Embryonic facial prominence (tissue), 1 donor: ENCODE data around the gene ATRNL1.

Experiments
- DNase-seq: peaks from one replicate; pipeline ENCODE4 v3.0.0-alpha.2; 2016; ENCODE audit errors: extremely low spot score

Gene ATRNL1

DNA sequence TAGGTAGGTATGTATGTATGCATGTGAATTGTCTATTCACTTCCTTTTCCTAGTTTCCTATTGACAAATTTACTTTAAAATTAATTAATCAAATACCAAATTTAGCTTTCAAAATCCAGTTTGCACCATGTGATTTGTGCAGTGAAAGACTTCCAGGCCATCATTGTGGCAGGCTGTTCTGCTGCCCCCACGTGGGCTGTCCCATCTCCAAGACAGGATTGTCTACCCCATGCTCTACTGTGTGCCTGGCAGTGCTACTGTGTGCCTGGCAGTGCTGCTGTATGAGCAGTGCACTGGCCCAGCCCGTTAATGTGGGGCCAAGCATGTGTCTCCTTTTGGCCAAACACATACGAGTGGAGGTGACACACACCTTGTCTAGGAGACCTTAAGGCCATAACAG lies 805.1 kb downstream of the ATRNL1 start:
- no peak for DNase-seq

DNA sequence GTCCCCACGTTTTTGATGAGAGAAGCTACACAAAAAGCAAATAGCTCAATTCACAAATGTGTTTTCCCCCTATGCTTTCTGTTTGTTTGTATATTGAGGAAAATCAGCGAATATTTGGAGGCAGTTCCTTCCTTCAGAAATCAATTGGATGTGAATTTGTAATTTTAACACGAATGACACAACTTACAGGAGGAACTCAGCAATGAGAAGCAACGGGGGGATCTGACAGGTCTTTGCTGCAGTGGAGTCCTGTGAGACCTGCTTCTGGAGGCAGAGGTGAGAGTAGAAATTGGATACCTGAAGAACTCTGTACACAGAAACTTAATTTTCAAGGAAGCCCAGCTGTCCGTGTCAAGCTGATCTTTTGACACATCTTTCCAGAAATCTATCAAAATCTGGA lies 809.4 kb downstream of the ATRNL1 start:
- no peak for DNase-seq

DNA sequence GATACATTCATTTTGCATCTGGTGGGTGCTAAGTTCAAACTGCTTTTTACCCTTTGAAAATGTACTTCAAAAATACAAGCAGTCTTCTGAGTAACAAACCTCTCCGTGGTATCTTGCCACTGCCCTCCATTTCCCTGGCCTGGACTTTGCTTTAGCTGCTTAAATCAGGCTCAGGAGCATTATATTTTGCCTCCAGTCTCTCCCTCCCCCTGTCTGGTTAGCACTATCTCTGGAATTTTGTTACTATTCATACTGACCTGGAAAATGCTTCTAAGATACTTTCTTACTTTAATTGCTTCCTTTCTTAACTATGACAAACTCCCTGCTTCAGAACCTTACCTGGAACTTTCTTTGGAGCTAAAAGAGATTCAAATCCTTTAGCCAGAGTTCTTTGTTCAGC lies 810.0 kb downstream of the ATRNL1 start:
- DNase-seq: no peak

DNA sequence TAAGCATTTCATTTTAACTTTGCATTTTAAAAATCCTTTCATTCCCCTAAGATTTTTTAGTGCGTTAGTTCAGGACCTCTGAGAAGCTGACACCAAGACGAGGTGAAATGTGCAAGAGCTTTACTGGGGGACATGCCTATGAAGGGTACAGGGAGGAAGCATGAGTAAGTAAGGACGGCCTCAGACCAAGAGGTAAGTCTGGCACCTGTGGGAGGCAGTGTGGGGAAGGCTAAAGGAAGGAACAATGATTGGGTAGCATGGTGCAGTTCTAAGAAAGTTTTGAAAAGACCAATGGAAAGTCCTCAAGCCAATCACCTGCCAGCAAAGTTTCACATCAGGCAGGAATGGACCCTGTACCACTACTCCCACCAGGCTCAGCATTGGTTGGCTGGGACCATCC lies 810.7 kb downstream of the ATRNL1 start:
- DNase-seq: no peak

DNA sequence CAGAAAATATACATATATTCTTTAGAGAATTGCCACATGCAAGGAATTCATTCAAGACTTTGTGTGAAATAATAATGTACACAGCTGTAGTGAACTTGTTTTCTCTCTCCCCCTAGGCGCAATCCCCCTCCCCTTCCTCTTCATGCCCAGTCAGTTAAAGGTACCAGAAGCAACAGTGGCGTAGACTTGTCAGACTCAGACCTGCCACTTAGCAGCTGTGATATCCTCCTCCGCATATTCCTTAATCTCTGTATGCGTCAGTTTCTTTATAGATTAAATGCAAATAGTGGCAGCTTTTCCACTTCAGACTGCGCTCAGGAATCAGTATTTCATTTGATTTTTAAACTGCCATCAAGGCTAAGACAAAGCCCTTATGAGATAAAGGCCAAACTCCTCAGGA lies 815.9 kb downstream of the ATRNL1 start:
- DNase-seq: no peak

DNA sequence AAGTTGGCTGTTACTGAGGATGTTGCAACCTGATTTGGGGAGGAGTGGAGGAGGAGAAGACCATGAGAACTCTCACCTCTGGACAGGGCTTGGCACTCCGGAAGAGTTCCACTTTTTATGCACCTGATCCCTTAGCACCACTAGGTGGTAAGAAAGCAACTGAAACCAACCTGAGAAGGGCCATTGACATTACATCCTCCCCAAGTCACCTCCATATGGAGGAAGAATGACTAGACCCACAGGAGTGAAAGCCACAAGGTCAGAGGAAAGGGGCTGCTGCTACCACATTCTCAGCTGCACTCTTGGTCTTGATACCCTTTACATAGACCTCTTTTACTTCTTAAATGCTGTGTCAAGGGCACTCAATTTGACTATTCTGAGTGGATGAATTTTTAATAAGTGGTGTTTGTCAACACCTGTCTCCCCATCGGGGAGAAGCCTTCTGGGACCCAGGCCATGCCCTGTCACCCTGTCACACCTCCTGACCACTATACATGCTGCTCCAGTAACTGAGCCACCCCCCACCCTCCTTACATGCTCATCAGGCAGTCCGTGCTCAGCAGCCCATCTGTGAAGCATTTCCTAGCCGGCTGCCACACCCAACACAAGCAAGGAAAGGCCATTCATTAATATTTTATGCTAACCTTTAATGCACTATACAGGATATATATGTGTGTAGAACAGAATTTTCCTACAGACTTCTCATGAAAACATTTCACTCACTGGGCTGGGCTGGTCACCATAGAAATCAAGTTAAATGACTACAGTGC lies 817.0 kb downstream of the ATRNL1 start:
- DNase-seq: no peak

DNA sequence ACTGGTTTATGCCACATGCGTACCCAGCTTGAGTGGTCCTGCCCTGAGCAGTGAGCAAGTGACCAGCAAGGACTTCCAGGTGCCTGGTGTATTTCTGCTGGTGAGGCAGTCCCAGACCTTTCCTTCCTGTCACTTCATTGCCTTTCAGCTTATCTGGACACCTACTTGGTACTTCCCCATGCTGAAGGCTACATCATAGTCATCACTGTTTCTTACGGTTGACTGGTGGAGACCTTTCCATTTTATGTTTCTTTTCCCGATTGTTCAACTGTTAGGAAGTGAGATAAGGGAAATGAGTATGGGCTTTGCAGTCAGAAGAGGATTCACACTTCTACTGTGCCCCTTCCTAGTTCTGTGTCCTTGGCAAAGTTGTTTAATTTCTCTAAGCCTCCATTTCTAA lies 821.3 kb downstream of the ATRNL1 start:
- DNase-seq: no peak

DNA sequence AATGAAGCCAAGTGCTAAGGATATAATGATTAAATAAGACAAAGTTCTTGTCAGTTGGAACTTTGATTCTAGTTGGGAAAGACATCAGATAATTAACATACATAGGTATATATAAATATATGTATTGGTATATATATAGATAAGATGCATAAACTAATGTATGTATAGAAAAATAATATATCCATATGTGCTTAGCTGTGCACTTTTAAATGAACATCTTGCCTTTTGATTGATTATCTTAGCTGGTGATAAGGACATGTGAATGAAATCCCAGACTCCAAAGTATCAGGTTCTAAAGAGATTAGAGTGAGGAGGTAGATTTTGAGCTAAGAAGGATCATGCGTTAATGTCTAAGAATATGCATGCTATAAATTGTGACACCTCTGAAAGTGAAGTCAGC lies 822.3 kb downstream of the ATRNL1 start:
- no peak for DNase-seq

DNA sequence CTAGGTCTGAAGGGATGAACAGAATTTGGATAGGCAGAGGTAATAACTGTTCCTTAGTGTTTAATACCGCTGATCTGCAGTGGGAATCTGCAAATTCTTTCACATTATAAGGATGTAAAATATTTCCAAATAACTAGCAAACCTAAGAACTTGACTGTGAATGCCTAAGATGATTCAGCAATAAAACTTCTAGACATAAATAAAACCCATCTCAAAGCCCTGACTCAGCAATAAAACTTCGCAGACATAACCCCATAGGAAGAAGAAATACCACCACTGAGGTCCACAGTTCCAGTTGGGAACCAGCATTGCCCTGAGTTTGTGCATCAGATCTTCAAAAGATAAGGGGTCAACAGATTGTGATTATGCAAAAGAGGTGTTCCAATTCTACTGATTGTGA lies 825.6 kb downstream of the ATRNL1 start:
- no peak for DNase-seq

DNA sequence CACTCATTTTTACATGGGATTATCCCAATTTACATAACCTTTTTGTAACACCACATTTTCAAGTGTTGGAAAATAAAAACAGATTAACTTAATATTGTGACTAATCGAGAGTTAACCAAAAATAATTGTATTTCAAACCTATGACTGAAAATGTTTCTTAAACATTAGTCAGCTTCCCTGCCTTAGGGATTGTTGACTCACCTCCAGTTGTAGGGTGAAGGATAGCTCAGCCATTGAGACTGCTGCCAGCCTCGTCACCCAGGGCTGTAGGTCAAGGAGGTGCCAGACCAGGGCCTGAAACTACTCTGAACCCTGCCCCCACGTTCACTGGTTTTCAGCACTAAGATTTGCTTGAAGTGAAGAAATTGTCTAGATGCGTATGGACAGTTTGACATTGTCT lies 828.6 kb downstream of the ATRNL1 start:
- no peak for DNase-seq

DNA sequence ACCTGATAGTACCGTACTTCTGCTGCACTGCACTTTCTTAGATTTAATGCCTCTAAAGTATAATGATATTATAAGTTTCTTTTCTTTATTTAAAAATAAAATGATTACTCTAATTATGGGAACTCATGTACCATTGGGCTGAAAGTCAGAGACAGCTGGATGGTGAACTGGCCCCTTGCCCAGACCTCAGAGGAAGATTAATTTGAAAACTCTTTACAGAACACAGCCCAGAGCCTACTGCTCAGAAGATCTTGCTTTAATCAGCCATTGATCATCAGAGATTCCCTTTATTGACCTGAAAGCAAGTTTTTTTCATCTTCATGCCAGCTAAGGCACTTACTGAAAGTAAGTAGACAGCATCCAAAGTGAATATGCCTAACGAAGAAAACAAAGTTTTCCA lies 838.1 kb downstream of the ATRNL1 start:
- DNase-seq: no peak

DNA sequence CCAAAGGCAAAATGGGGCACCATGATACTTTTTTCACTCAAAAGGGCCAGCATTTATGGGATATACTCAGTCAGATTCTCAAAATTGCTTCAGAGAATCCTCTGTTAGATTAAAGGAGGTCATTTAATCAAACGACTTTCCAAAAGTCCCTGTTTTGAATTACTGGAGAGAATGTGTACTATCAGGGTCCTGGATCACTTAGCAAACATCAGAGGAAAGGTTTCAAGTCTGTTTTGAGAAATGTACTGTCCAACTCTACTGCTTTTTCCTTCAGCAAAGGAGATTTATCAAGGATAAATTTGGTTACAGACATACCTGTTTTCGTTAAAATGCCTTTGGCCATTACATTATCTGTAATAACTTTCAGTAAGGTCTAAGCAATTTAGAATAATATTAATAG lies 838.9 kb downstream of the ATRNL1 start:
- DNase-seq: no peak

DNA sequence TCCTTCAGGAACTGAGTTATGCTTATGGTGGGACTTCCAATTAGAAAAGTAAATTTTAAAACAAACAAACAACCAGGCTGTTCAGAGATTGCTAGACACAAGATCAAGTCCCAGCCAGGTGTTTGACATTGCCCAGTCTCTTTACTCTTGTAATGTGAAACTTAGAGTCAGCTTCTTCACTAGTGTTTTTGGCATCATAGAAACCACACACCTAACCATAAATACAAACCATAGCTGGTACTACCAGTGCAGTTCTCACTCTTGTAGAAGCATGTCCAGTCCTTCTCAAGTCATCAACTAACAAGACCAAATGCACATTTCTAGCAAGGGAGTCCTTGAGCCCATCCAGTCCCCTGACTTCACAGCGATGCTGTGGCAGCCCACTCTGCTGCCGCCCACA lies 839.9 kb downstream of the ATRNL1 start:
- DNase-seq: no peak

DNA sequence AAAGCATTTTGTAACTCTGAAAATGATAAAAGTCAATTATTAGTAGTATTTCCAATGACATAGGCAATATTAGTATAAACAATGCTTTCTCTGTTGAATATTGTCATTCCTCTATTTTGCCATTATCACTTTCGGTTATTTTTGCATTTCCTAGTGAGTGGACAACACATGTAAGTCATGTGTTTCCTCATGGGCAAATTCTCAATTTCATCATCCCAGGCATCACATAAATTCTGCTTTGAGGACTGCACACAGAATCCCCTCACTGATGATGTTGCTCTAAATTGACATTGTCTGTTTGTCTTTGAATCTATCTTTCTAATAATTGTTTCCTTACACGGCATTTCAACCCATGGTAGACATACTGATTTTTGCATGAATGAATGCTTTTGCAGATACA lies 842.6 kb downstream of the ATRNL1 start:
- DNase-seq: no peak

DNA sequence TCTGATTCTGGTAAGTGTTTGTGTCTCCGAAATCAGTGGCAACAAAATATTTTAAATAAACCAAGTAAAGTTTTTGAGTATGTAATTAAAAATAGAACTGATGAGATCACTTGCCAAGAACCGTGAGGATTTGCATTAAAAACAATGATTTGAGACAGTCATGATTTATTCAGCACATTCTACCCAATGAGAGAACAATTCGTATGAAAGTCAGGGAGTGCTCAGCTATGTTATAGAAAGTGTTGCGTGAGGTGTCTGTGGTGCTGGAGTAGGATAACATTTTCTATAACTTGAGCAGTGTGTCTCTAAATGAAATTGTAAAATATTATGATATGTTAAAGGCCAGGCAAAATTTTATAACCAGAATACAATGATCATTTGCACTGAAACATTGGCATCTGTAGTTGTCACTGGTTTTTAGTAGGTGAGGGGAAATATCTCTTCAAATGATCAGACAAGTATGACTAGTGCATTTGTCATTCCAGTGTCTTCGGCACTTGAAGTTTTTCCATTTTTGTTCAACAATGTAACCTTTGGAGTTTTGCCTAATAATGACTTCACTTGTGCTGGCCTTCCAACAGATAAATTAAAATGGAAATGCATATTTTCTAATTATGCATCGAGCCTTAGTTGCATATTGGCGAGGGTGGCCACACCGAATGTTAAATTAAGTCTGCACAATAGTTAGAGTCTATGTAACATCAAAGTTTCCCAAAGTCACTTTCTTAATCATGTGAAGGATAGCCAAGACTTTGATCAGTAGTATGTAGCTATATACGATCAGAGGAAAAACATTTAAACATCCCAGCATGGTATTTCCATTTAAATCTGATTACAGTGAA lies 844.0 kb downstream of the ATRNL1 start:
- no peak for DNase-seq

DNA sequence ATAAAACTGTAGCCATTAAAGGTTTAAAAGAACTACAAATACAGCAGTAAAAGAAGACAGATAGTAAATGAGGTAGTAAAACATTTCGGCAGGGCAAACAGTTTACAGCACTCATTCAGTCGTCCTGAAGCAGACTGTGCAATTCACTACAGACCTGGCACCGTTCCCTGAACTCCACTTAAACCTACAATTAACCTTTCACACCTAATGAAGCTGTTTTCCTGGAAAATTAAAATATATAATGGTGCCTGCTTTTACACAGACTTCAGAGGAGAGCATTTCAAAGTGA lies 844.5 kb downstream of the ATRNL1 start:
- DNase-seq: no peak

DNA sequence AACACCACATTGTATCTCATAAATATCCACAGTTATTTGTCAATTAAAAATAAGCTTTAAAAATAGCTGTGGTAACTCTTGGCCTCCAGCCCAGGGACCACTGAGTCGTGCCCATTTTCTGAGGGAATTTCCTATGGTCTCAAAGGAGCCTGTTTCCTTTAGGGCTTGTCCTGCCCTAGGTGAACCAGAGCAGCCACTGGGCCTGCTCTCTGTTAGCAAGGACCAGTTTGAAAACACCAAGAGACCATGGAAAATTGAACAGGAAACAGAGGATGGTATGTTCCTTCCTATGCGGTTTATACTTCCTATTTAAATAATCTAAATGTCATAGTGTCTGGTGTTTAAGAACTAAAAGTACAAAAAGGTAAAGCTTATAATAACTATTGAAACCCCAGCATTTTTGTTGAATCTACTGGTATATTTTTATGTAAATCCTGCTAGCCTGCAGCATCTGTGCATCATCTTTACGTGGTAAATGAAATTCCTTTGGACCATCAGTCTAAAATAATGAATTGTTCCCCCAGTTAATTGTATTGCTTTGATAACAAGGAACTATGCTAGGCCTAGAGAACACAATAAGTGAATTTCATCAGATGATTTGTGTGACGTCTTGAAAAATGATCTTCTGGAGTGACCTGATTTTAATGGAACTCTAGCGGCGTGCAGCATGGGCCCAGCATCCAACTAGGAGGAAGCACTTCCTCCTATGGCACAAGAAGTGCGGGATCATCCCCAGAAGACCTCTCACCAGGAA lies 846.1 kb downstream of the ATRNL1 start:
- no peak for DNase-seq

DNA sequence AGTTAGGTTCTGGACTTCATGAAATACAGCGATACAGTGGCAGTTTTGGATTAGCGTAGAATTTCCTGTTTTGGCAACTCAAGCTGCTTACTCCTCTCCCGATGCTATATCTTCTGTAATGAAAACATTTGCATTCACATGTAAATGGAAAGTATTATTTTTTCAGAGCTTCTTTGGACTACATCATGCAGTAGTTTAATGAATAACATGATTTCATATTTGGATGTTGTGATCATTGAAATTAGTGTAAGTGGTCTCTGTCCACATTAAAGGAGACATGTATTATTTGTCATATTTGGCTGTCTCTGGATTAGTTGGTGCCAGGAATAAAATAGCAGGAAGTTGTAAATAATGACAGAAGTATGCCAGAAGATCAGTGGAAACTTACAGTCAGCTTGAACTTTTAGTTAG lies 848.2 kb downstream of the ATRNL1 start:
- DNase-seq: no peak

DNA sequence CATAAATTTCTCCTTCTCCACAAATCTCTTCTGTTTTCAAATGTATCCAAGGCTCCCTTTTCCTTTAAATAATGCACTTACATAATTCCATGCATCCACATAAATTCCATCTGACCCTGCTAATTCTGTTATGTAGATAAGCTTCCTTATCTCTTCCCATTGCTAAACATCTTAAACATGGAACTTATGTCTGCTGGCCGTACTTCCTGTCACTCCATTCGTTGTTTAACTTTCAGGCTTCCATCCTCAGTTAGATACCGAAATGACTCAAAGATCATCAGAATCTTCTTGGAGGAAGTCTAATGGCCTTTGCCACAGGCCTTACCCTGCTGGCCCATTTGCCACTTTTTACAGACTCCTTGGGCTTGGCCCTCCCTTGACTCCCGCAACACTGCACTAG lies 848.9 kb downstream of the ATRNL1 start:
- no peak for DNase-seq

DNA sequence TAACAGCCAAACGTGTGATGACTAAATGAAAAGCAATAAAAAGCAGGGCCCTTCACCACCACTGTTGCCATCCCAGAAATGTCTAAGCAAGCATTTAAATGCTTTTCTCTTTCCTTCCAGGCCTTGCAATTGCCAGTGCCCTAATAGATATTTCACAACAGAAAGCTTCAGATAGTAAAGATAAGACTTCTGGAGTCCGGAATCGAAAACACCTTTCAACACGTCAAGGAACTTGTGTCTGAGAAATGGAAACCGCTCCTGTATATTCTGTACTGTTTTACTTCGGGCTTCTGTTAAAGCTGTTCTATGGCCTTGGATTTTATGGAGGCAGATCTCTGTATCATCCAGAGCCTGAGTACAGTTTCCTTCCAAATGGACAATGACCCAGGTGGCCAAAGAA lies 851.4 kb downstream of the ATRNL1 start:
- DNase-seq: no peak

DNA sequence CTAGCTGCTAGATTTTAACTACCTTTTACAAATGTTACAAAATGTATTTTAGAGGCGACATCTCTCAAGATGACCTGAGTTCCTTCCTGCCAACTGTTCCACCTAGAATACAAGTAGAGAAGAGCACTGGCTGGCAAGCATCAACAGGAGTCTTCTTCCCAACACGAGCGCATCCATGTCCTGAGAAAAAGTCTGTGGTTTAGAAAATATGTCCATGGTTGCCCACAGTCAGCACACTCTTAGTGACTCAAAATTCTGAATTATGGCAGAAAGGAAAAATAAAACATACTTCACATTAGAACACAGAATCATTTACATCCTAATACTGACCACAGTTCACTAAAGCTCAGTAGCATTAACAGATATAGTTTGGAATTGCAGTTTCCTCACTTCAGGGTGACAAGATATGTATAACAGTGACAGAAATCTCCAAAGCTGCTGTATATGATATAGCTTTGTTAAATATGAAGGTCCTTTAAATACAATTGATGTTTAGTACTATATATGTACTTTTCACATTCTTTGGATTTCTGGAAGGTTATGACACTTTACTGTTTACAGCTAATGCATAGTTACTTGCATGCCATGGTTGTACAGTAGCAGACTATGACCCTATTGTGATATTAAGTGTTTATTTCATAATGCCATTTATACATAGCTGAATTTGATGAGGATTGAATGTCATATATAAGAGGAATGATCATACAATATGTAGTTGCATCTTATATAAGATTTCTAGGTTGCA lies 852.7 kb downstream of the ATRNL1 start:
- no peak for DNase-seq

DNA sequence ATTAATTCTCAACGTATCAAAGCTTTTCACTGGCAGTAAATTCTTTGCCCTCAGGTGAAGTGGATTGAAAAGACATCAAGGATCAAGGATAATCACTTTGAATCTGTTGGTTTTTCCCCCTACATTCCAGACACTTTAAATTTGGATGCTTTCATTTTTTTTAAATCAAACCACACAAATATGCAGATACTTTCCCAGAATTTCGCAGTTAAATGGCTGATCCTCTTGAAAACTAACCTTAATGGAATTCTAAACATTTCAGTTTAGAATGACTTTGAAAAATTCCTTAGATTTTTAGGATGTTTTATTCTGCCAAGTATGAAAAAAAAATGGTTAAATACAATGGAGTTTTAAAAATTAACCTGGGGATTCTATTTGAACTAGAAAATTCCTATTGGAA lies 853.9 kb downstream of the ATRNL1 start:
- no peak for DNase-seq
